Keratinocyte (primary cell): ENCODE results near the gene ZNF41. TPM values are rescaled to one million over a fixed set of nuclear protein-coding genes. Genes with fewer than 3 reads are reported as not detected.

ENCODE experiments used
- DNase-seq: peaks from one replicate; pipeline ENCODE4 v3.0.0-alpha.2; 2011; ENCODE audit warnings: low read depth, missing footprints, low spot score
- FAIRE-seq: peaks from 2 replicates; lab custom pipeline; 2011; peaks lifted over from hg19 to GRCh38; lab: Jason Lieb, UNC
- H2AFZ ChIP-seq: 2 replicates; pipeline ENCODE4 v1.6.0; 2012; ENCODE audit warnings: low read length, control low read depth, inconsistent platforms; ENCODE audit not compliant: control insufficient read depth
- H3K27ac ChIP-seq: 2 replicates; pipeline ENCODE4 v1.5.1; 2011; ENCODE audit warnings: low read length; ENCODE audit not compliant: control insufficient read depth, insufficient read depth
- H3K27me3 ChIP-seq: 3 replicates; pipeline ENCODE4 v1.6.0; 2011; ENCODE audit warnings: low read length; ENCODE audit not compliant: control insufficient read depth, insufficient read depth; ENCODE audit errors: extremely low read depth
- H3K36me3 ChIP-seq, 2 experiments: 2 replicates in 1 of 2; 3 replicates in 1 of 2; pipeline ENCODE4 v1.5.1; 2011; ENCODE audit warnings: low read length in 2 of 2, mild to moderate bottlenecking in 1 of 2; ENCODE audit not compliant: control insufficient read depth in 2 of 2, insufficient read depth in 2 of 2; ENCODE audit errors: extremely low read depth in 1 of 2
- H3K4me1 ChIP-seq: 3 replicates; pipeline ENCODE4 v1.5.1; 2011; ENCODE audit warnings: low read length; ENCODE audit not compliant: control insufficient read depth, insufficient read depth; ENCODE audit errors: extremely low read depth
- H3K4me2 ChIP-seq: 3 replicates; pipeline ENCODE4 v1.6.0; 2011; ENCODE audit warnings: low read depth, low read length; ENCODE audit not compliant: control insufficient read depth, insufficient read depth; ENCODE audit errors: extremely low read depth
- H3K4me3 ChIP-seq, 3 experiments: fragments of 200-600 bp in 1 of 3; sonication (generic) in 1 of 3; 2 replicates in 2 of 3; 3 replicates in 1 of 3; pipeline ENCODE4 v1.5.1; 2011 to 2016; ENCODE audit warnings: low read length in 3 of 3, mild to moderate bottlenecking in 3 of 3, control low read depth in 2 of 3, inconsistent platforms in 1 of 3, low read depth in 1 of 3, mixed read lengths in 1 of 3, mixed run types in 1 of 3, moderate library complexity in 1 of 3; ENCODE audit not compliant: control insufficient read depth in 2 of 3, insufficient read depth in 2 of 3; ENCODE audit errors: extremely low read depth in 1 of 3
- H3K79me2 ChIP-seq: 2 replicates; pipeline ENCODE4 v1.6.0; 2012; ENCODE audit warnings: low read length; ENCODE audit not compliant: control insufficient read depth, insufficient read depth
- H3K9ac ChIP-seq: 3 replicates; pipeline ENCODE4 v1.6.0; 2011; ENCODE audit warnings: low read length; ENCODE audit not compliant: control insufficient read depth, insufficient read depth; ENCODE audit errors: extremely low read depth
- H3K9me1 ChIP-seq: 3 replicates; pipeline ENCODE4 v1.6.0; 2011; ENCODE audit warnings: low read length; ENCODE audit not compliant: control insufficient read depth, insufficient read depth; ENCODE audit errors: extremely low read depth
- H3K9me3 ChIP-seq: 2 replicates; pipeline ENCODE4 v1.5.1; 2012; ENCODE audit warnings: low read depth, low read length; ENCODE audit not compliant: control insufficient read depth
- H4K20me1 ChIP-seq: 3 replicates; pipeline ENCODE4 v1.6.0; 2011; ENCODE audit warnings: low read length; ENCODE audit not compliant: control insufficient read depth, insufficient read depth; ENCODE audit errors: extremely low read depth
- EZH2 ChIP-seq: IDR thresholded peaks from one replicate; pipeline ENCODE4 v1.6.1; 2012; ENCODE audit warnings: inconsistent platforms, mild to moderate bottlenecking, low read length, moderate library complexity
- dilution Hi-C: fragments of 300-500 bp; cut with MboI; formaldehyde crosslinking; loops from one replicate; pipeline ENCODE4 v1.7.0; 2020; ENCODE audit warnings: low sequenced_read_pairs; ENCODE audit not compliant: extremely low pct_ligation_motif_present
- polyA plus RNA-seq, 5 experiments: library from polyadenylated mRNA; depleted of rRNA in 3 of 5; stranded (reverse) in 3 of 5; stranded (forward) in 1 of 5; unstranded in 1 of 5; fragments of >200 nt; gene quantifications; 1 replicate in 1 of 5; 2 replicates in 3 of 5; 3 replicates in 1 of 5; pipeline versions ENCODE4 v1.2.1 to v1.2.3, GENCODE V29; 2011 to 2012; ENCODE audit warnings: missing spikeins in 2 of 5, low read depth in 1 of 5, low replicate concordance in 1 of 5
- TF ChIP-seq, protein P1 (sequence below), 3 experiments: IDR thresholded peaks in 1 of 3; conservative IDR thresholded peaks in 1 of 3; optimal IDR thresholded peaks in 1 of 3; 2 replicates in 2 of 3; 3 replicates in 1 of 3; pipeline versions ENCODE3 to v1.5.1; 2011; ENCODE audit warnings: low read length in 3 of 3, mild to moderate bottlenecking in 3 of 3, moderate library complexity in 2 of 3, control low read depth in 1 of 3, inconsistent platforms in 1 of 3; ENCODE audit not compliant: insufficient read depth in 2 of 3; ENCODE audit errors: extremely low read depth in 1 of 3

ZNF41 gene
- polyA plus RNA-seq, 1 donor (not counting 4 experiments of a cell fraction or from before 2014, with no cell fraction given), result 5.0 TPM

DNA sequence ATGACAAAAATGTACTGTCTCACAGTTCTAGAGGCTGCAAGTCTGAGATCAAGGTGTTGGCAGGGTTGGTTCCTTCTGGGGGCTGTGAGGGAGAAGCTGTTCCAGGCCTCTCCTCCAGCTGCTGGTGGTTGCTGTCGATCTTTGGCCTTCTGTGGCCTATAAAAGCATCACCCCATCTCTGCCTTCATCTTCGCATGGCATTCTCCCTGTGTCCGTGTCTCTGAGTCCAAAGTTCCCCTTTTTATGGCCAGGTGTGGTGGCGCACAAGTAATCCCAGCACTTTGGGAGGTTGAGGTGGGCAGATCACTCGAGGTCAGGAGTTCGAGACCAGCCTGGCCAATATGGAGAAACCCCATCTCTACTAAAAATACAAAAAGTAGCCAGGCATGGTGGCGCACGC, 46.5 kb upstream of the ZNF41 start:
- Histone ChIP-seq H3K79me2 (no peaks in the 10 kb centered on the region), H3K9me1 (no peaks in the 10 kb centered on the region), H2AFZ (no peak overlapping the region), H3K27me3 (no peaks in the 10 kb centered on the region), H3K27ac (no peak overlapping the region), H3K4me3 (no peak overlapping the region), H4K20me1 (no peaks in the 10 kb centered on the region), H3K9ac (no peak overlapping the region), H3K36me3 (no peaks in the 10 kb centered on the region), H3K4me1 (no peaks in the 10 kb centered on the region), H3K9me3 (no peaks in the 10 kb centered on the region), H3K4me2 (no peak overlapping the region)
- DNase-seq (no peak), FAIRE-seq (no peak)
- no peak for TF ChIP-seq EZH2
- TF ChIP-seq, protein P1, sequence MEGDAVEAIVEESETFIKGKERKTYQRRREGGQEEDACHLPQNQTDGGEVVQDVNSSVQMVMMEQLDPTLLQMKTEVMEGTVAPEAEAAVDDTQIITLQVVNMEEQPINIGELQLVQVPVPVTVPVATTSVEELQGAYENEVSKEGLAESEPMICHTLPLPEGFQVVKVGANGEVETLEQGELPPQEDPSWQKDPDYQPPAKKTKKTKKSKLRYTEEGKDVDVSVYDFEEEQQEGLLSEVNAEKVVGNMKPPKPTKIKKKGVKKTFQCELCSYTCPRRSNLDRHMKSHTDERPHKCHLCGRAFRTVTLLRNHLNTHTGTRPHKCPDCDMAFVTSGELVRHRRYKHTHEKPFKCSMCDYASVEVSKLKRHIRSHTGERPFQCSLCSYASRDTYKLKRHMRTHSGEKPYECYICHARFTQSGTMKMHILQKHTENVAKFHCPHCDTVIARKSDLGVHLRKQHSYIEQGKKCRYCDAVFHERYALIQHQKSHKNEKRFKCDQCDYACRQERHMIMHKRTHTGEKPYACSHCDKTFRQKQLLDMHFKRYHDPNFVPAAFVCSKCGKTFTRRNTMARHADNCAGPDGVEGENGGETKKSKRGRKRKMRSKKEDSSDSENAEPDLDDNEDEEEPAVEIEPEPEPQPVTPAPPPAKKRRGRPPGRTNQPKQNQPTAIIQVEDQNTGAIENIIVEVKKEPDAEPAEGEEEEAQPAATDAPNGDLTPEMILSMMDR (optimal IDR thresholded peaks at IDR 0.05 in 1 of 3, IDR thresholded peaks at IDR 0.05 in 1 of 3, conservative IDR thresholded peaks at IDR 0.05 in 1 of 3; ENCODE audit: extremely low read depth in 1 of 3, insufficient read depth in 2 of 3, low read length in 3 of 3), result no peak
- dilution Hi-C loops, result no loop called here

- Histone ChIP-seq H3K79me2 (no peaks in the 10 kb centered on the region), H3K4me2 (peak overlapping the region; percentile 54), H3K9ac (peak overlapping the region; percentile 33), H3K27me3 (no peaks in the 10 kb centered on the region), H3K27ac (no peak overlapping the region), H4K20me1 (no peaks in the 10 kb centered on the region), H2AFZ (peak overlapping the region; percentile 62), H3K4me3 (peak overlapping the region; percentile 33 to 52 (median 43)), H3K9me1 (no peaks in the 10 kb centered on the region), H3K4me1 (peaks cover 3% of the 10 kb centered on the region), H3K9me3 (no peaks in the 10 kb centered on the region), H3K36me3 (no peaks in the 10 kb centered on the region)
- DNase-seq, result no peak
- dilution Hi-C loops, result no loop called here
- no peak for FAIRE-seq
- TF ChIP-seq EZH2, result no peak
- TF ChIP-seq, protein P1 (optimal IDR thresholded peaks at IDR 0.05 in 1 of 3, IDR thresholded peaks at IDR 0.05 in 1 of 3, conservative IDR thresholded peaks at IDR 0.05 in 1 of 3; ENCODE audit: extremely low read depth in 1 of 3, insufficient read depth in 2 of 3, low read length in 3 of 3), result no peak
Observed at GRCh38 chrX:47523713-47524166, 40.7 kb upstream of the ZNF41 start.
